H1 (cell line): ENCODE results near the gene AKR1C3. TPM values are rescaled to one million over a fixed set of nuclear protein-coding genes. Genes with fewer than 3 reads are reported as not detected.

Experiments used
- CTCF ChIA-PET: fragments of 300-600 bp; sonication (Branson Sonifier 250); formaldehyde crosslinking; loops from one replicate; lab custom pipeline; 2021; ENCODE audit not compliant: partially characterized antibody; lab: Charles Lee
- POLR2A ChIA-PET: fragments of 300-600 bp; sonication (Branson Sonifier 250); formaldehyde crosslinking; loops from one replicate; lab custom pipeline; 2021; ENCODE audit warnings: inconsistent platforms; ENCODE audit not compliant: partially characterized antibody; lab: Charles Lee
- DNase-seq, 2 experiments: peaks; one replicate each; pipeline versions ENCODE4 v3.0.0 to v3.0.0-alpha.2; 2010 to 2022; ENCODE audit warnings: low spot score in 2 of 2, low read depth in 1 of 2, mixed read lengths in 1 of 2
- FAIRE-seq: peaks from 2 replicates; lab custom pipeline; 2011; peaks lifted over from hg19 to GRCh38; lab: Jason Lieb, UNC
- H2AFZ ChIP-seq: 2 replicates; pipeline ENCODE4 v1.8.1; 2012; ENCODE audit warnings: low read length, inconsistent platforms
- H2AK5ac ChIP-seq: 2 replicates; pipeline ENCODE4 v1.6.1; 2013; ENCODE audit warnings: low read depth, low read length
- H2BK120ac ChIP-seq: replicated peaks from 2 replicates; pipeline ENCODE3; 2013; ENCODE audit warnings: low read depth, low read length, inconsistent platforms
- H2BK12ac ChIP-seq: 2 replicates; pipeline ENCODE4 v1.6.1; 2013; ENCODE audit warnings: low read depth, low read length
- H2BK15ac ChIP-seq: 2 replicates; pipeline ENCODE4 v1.6.1; 2013; ENCODE audit warnings: low read length
- H2BK20ac ChIP-seq: 2 replicates; pipeline ENCODE4 v1.6.1; 2013; ENCODE audit warnings: low read length
- H2BK5ac ChIP-seq: 2 replicates; pipeline ENCODE4 v1.6.1; 2013; ENCODE audit warnings: low read depth, low read length
- H3K14ac ChIP-seq: 2 replicates; pipeline ENCODE4 v1.6.1; 2013; ENCODE audit warnings: inconsistent platforms; ENCODE audit not compliant: insufficient read length
- H3K18ac ChIP-seq: 2 replicates; pipeline ENCODE4 v1.6.1; 2013; ENCODE audit warnings: low read length; ENCODE audit errors: extremely low read depth
- H3K23ac ChIP-seq: 2 replicates; pipeline ENCODE4 v1.6.1; 2013; ENCODE audit warnings: inconsistent platforms; ENCODE audit not compliant: insufficient read length
- H3K23me2 ChIP-seq: 2 replicates; pipeline ENCODE4 v1.6.1; 2013; ENCODE audit warnings: low read depth, low read length
- H3K27ac ChIP-seq: 2 replicates; pipeline ENCODE4 v1.6.1; 2011; ENCODE audit warnings: low read depth, low read length, inconsistent platforms
- H3K27me3 ChIP-seq, 4 experiments: replicated peaks in 1 of 4; 1 replicate in 1 of 4; 2 replicates in 3 of 4; pipeline versions ENCODE4 v1.6.1 to v1.8.1; 2011 to 2013; ENCODE audit warnings: low read length in 3 of 4, mild to moderate bottlenecking in 3 of 4, inconsistent platforms in 2 of 4, mixed read lengths in 2 of 4, moderate library complexity in 1 of 4; ENCODE audit not compliant: control insufficient read depth in 3 of 4, insufficient read depth in 3 of 4; ENCODE audit errors: extremely low read depth in 1 of 4
- H3K36me3 ChIP-seq, 4 experiments: 2 replicates each; pipeline versions ENCODE4 v1.6.1 to v1.8.1; 2011 to 2013; ENCODE audit warnings: mild to moderate bottlenecking in 4 of 4, low read length in 3 of 4, moderate library complexity in 2 of 4, control low read depth in 1 of 4, inconsistent platforms in 1 of 4; ENCODE audit not compliant: insufficient read depth in 4 of 4, control insufficient read depth in 2 of 4
- H3K4ac ChIP-seq: replicated peaks from 2 replicates; pipeline ENCODE3; 2013; ENCODE audit warnings: low read length, low read depth, mixed read lengths, inconsistent platforms; ENCODE audit not compliant: insufficient read length
- H3K4me1 ChIP-seq, 4 experiments: replicated peaks in 1 of 4; 1 replicate in 1 of 4; 2 replicates in 3 of 4; pipeline versions ENCODE4 v1.6.1 to v1.8.1; 2011 to 2013; ENCODE audit warnings: low read length in 3 of 4, inconsistent platforms in 2 of 4, mixed read lengths in 1 of 4; ENCODE audit not compliant: insufficient read depth in 4 of 4, control insufficient read depth in 3 of 4
- H3K4me2 ChIP-seq, 2 experiments: 2 replicates each; pipeline versions ENCODE4 v1.6.1 to v1.8.1; 2011 to 2013; ENCODE audit warnings: low read depth in 2 of 2, low read length in 2 of 2, control low read depth in 1 of 2, inconsistent platforms in 1 of 2, mild to moderate bottlenecking in 1 of 2; ENCODE audit not compliant: insufficient read depth in 1 of 2
- H3K4me3 ChIP-seq, 4 experiments: fragments of 200-600, 300-600 bp in 1 of 4; sonication (generic), shearing (Covaris generic), sonication (Bioruptor Twin) in 1 of 4; 2 replicates each; pipeline versions ENCODE4 v1.5.1 to v1.8.1; 2011 to 2016; ENCODE audit warnings: low read length in 4 of 4, low read depth in 3 of 4, control low read depth in 2 of 4, inconsistent platforms in 2 of 4, mild to moderate bottlenecking in 2 of 4, mixed read lengths in 1 of 4, moderate library complexity in 1 of 4; ENCODE audit not compliant: insufficient read depth in 2 of 4; ENCODE audit errors: extremely low read depth in 1 of 4
- H3K56ac ChIP-seq: replicated peaks from 2 replicates; pipeline ENCODE3; 2013; ENCODE audit warnings: low read depth, mild to moderate bottlenecking, mixed read lengths, low read length, inconsistent platforms; ENCODE audit not compliant: insufficient read length
- H3K79me1 ChIP-seq: 2 replicates; pipeline ENCODE4 v1.6.1; 2013; ENCODE audit warnings: low read depth, low read length, control low read depth
- H3K79me2 ChIP-seq, 2 experiments: 2 replicates each; pipeline versions ENCODE4 v1.6.1 to v1.8.1; 2012 to 2013; ENCODE audit warnings: low read length in 2 of 2, mild to moderate bottlenecking in 2 of 2, inconsistent platforms in 1 of 2; ENCODE audit not compliant: insufficient read depth in 2 of 2, control insufficient read depth in 1 of 2
- H3K9ac ChIP-seq, 4 experiments: replicated peaks in 1 of 4; 1 replicate in 1 of 4; 2 replicates in 3 of 4; pipeline versions ENCODE4 v1.6.1 to v1.8.1; 2011 to 2013; ENCODE audit warnings: low read depth in 3 of 4, low read length in 3 of 4, control low read depth in 2 of 4, mild to moderate bottlenecking in 2 of 4, moderate library complexity in 2 of 4, inconsistent platforms in 1 of 4; ENCODE audit errors: extremely low read depth in 1 of 4
- H3K9me3 ChIP-seq, 2 experiments: 2 replicates each; pipeline versions ENCODE4 v1.6.1 to v1.8.1; 2012 to 2013; ENCODE audit warnings: mild to moderate bottlenecking in 2 of 2, moderate library complexity in 2 of 2, control low read depth in 1 of 2, inconsistent platforms in 1 of 2, low read depth in 1 of 2, low read length in 1 of 2, mixed read lengths in 1 of 2; ENCODE audit not compliant: insufficient read depth in 2 of 2
- H4K20me1 ChIP-seq, 2 experiments: replicated peaks in 1 of 2; 2 replicates each; pipeline versions ENCODE3 to v1.8.1; 2011 to 2013; ENCODE audit warnings: inconsistent platforms in 2 of 2, low read length in 2 of 2, mild to moderate bottlenecking in 1 of 2; ENCODE audit not compliant: insufficient read depth in 2 of 2, control insufficient read depth in 1 of 2
- H4K5ac ChIP-seq: 2 replicates; pipeline ENCODE4 v1.6.1; 2013; ENCODE audit warnings: low read length, low read depth, mixed read lengths, inconsistent platforms; ENCODE audit not compliant: insufficient read length
- H4K8ac ChIP-seq: 2 replicates; pipeline ENCODE4 v1.8.0; 2013; ENCODE audit warnings: mild to moderate bottlenecking, moderate library complexity, low read length, inconsistent platforms; ENCODE audit not compliant: insufficient read depth; ENCODE audit errors: extremely low read depth
- H4K91ac ChIP-seq: replicated peaks from 2 replicates; pipeline ENCODE3; 2013; ENCODE audit warnings: low read length, mixed read lengths, inconsistent platforms; ENCODE audit not compliant: insufficient read length
- SIX5 ChIP-seq: IDR thresholded peaks from 2 replicates; pipeline ENCODE4 v1.6.1; 2011; ENCODE audit warnings: mild to moderate bottlenecking, low read depth, low read length
- WGBS, 2 experiments: shearing (Covaris generic) in 1 of 2; methylation state at CpG; one replicate each; pipeline versions ENCODE4 v1.1.6 to v1.1.7; 2013 to 2015; ENCODE audit warnings: low lambda C conversion rate in 2 of 2, mixed read lengths in 2 of 2, inconsistent platforms in 1 of 2, low coverage in 1 of 2, missing lambda C conversion rate in 1 of 2; ENCODE audit not compliant: insufficient replicate concordance in 2 of 2, insufficient coverage in 1 of 2, insufficient read length in 1 of 2; ENCODE audit errors: extremely low coverage in 1 of 2, missing lambda C conversion rate in 1 of 2; 5-methylcytosine and 5-hydroxymethylcytosine counted together
- polyA plus RNA-seq, 7 experiments: library from polyadenylated mRNA; depleted of rRNA in 3 of 7; stranded (reverse) in 5 of 7; unstranded in 2 of 7; fragments of >200 nt in 5 of 7; fragments of 200-250 nt in 2 of 7; gene quantifications; 1 replicate in 5 of 7; 2 replicates in 1 of 7; 4 replicates in 1 of 7; pipeline versions ENCODE4 v1.2.1 to v1.2.3, GENCODE V29; 2011 to 2013; ENCODE audit warnings: missing spikeins in 2 of 7, mixed read lengths in 2 of 7
- total RNA-seq: library from RNA; stranded (reverse); fragmentation: NEBNext Ultra II Directional; extraction: Animal tissue kit (Norgen Biotek cat#: 25700); gene quantifications from 2 replicates; pipeline ENCODE4 v1.2.1, GENCODE V29; 2021

AKR1C3 gene
- total and polyA plus RNA-seq, 2 of the 8 experiments (the other 6 are each of a cell fraction or from before 2014, with no cell fraction given) = 4.6 to 6.9 TPM

DNA sequence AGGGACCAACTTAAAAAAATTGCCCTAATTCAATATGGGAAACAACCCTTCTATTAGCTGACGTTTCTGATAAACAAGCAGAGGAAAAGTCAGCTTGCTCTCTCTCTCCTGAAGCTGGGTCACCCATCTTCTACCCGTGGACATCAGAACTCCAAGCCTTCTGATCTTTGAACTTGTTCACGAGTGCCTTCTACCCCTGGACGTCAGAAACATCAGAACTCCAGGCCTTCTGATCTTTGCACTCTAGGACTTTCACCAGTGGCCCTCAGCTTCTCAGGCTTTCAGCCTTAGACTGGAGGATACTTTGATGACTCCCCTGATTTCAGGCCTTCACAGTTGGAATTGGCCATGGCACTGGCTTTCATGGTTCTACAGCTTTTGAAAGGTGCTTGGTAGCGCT, 48.9 kb downstream of the AKR1C3 start:
- H3K4ac ChIP-seq = no peak overlapping the region
- no peak for TF ChIP-seq SIX5
- no peaks in the 10 kb centered on the region for H3K79me1 ChIP-seq
- H2AK5ac ChIP-seq = no peak overlapping the region
- H3K79me2 ChIP-seq = no peaks in the 10 kb centered on the region
- H4K20me1 ChIP-seq = no peaks in the 10 kb centered on the region
- H3K4me2 ChIP-seq = no peak overlapping the region
- no peak overlapping the region for H3K14ac ChIP-seq
- no peak for FAIRE-seq
- no peak overlapping the region for H2BK5ac ChIP-seq
- H3K9ac ChIP-seq = no peak overlapping the region
- H2BK15ac ChIP-seq = no peak overlapping the region
- no peak overlapping the region for H4K5ac ChIP-seq
- H3K18ac ChIP-seq = no peak overlapping the region
- H4K91ac ChIP-seq = no peak overlapping the region
- WGBS, 2 experiments = 91% methylated on average over 5 of the region's 5 CpGs; no CpG with 5 or more reads in 1 of the 2 experiments
- H2BK120ac ChIP-seq = no peak overlapping the region
- ChIA-PET CTCF (no interaction called here), POLR2A (no interaction called here)
- no peak overlapping the region for H2AFZ ChIP-seq
- H3K23ac ChIP-seq = no peak overlapping the region
- no peak overlapping the region for H3K4me3 ChIP-seq
- no peak overlapping the region for H4K8ac ChIP-seq
- H2BK12ac ChIP-seq = no peak overlapping the region
- H3K9me3 ChIP-seq = peaks cover 4 to 10% of the 10 kb centered on the region in 2 experiments; a peak in 2 of 4 replicates
- H3K27ac ChIP-seq = no peak overlapping the region
- no peaks in the 10 kb centered on the region for H3K4me1 ChIP-seq
- H3K23me2 ChIP-seq = no peaks in the 10 kb centered on the region
- no peak overlapping the region for H2BK20ac ChIP-seq
- H3K36me3 ChIP-seq = no peaks in the 10 kb centered on the region
- no peak for DNase-seq
- no peak overlapping the region for H3K56ac ChIP-seq
- H3K27me3 ChIP-seq = no peaks in the 10 kb centered on the region
